Prostate gland (tissue), 2 donors: ENCODE data around the gene VPS26C.

Experiments
- POLR2A ChIP-seq: fragments of 450-650 bp; IDR thresholded peaks from one replicate; pipeline ENCODE4 v1.6.1; 2016; ENCODE audit warnings: antibody characterized with exemption, mild to moderate bottlenecking
- TF ChIP-seq, protein P1 (sequence below), 4 experiments: fragments of 200-600 bp in 2 of 4; fragments of 450-650 bp in 2 of 4; sonication (generic) in 2 of 4; IDR thresholded peaks; 1 replicate in 3 of 4; 2 replicates in 1 of 4; pipeline ENCODE4 v1.5.1; 2016 to 2019; ENCODE audit warnings: antibody characterized with exemption in 4 of 4, mild to moderate bottlenecking in 2 of 4, moderate library complexity in 2 of 4

- TF ChIP-seq, protein P1, sequence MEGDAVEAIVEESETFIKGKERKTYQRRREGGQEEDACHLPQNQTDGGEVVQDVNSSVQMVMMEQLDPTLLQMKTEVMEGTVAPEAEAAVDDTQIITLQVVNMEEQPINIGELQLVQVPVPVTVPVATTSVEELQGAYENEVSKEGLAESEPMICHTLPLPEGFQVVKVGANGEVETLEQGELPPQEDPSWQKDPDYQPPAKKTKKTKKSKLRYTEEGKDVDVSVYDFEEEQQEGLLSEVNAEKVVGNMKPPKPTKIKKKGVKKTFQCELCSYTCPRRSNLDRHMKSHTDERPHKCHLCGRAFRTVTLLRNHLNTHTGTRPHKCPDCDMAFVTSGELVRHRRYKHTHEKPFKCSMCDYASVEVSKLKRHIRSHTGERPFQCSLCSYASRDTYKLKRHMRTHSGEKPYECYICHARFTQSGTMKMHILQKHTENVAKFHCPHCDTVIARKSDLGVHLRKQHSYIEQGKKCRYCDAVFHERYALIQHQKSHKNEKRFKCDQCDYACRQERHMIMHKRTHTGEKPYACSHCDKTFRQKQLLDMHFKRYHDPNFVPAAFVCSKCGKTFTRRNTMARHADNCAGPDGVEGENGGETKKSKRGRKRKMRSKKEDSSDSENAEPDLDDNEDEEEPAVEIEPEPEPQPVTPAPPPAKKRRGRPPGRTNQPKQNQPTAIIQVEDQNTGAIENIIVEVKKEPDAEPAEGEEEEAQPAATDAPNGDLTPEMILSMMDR (IDR thresholded peaks at IDR 0.05): no peak
- no peak for TF ChIP-seq POLR2A
Measured at GRCh38 chr21:37193006-37193405, 74.1 kb downstream of the VPS26C start.
